Measurements from ENCODE around the gene PHF1. TPM values are rescaled to one million over a fixed set of nuclear protein-coding genes. Genes with fewer than 3 reads are reported as not detected.

PHF1 gene
- total and polyA plus RNA-seq, 2 experiments from 2014 or later, result 24.5 to 44.9 TPM

DNA sequence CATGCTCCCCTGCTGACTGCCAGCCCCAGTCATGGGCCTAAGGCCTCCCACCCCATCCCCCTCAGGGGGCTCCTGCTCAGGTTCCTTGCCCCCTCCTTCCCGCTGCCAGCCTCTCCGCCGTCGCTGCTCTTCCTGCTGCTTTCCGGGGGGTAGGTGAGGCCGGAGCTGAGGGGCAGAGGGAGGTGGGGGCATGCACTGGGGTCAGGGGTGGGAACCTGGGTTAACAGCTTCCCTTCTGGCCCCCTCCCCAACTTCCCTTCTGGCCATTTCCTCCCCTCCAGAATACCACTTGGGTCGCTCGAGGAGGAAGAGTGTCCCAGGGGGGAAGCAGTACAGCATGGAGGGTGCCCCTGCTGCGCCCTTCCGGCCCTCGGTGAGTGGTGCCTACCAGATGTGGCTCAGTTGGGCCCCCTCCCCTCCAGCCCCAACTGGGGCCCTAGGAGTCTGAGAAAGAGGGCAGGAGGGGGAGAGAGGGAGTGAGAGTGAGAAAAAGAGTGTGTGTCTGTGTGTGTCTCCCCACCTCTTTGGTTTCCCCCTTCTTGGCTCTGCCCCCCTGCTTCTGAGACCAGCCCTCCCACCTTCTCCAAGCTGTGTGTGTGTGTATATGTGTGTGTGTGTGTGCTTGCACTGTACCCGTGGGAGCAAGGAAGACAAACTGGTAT is 21.2 kb downstream of the PHF1 start:
- H3K4me3 ChIP-seq, result no peak overlapping the region
- no peaks in the 10 kb centered on the region for H4K20me1 ChIP-seq (ENCODE audit: insufficient read depth)
- peaks cover 10% of the 10 kb centered on the region; the same call in 1 of the 2 replicates for H3K4me1 ChIP-seq (ENCODE audit: insufficient read depth)
- DNase-seq, result no peak
- no peak for TF ChIP-seq EZH2phosphoT487 (IDR thresholded peaks at IDR 0.05; ENCODE audit: insufficient read depth, low read depth)
- no peak for TF ChIP-seq EZH2 (IDR thresholded peaks at IDR 0.05; ENCODE audit: insufficient read depth, poor library complexity, severe bottlenecking)
- no peaks in the 10 kb centered on the region; the same call in 1 of the 2 replicates for H3K36me3 ChIP-seq (ENCODE audit: low read depth)
- 75 to 83% methylated on average over 5 to 12 of the region's 12 CpGs for WGBS, 2 experiments (ENCODE audit: low coverage in 1 of 2, low lambda C conversion rate in 2 of 2, missing lambda C conversion rate in 2 of 2)
- H2AFZ ChIP-seq, result no peak overlapping the region
- H3K4me2 ChIP-seq (ENCODE audit: unreplicated experiment), result no peak overlapping the region
- in situ Hi-C loops (cut with MboI), result no loop called here
- H3K27ac ChIP-seq, result no peak overlapping the region
- H3F3A ChIP-seq (ENCODE audit: insufficient read depth), result peaks cover 15% of the 10 kb centered on the region
- H3K79me2 ChIP-seq (ENCODE audit: insufficient read depth), result peaks cover 42% of the 10 kb centered on the region
- H3K9me2 ChIP-seq (ENCODE audit: insufficient read depth), result no peaks in the 10 kb centered on the region
- H3K9ac ChIP-seq, result no peak overlapping the region
- no peaks in the 10 kb centered on the region for H3K27me3 ChIP-seq (replicated peaks; ENCODE audit: insufficient read depth)
- no peaks in the 10 kb centered on the region for H3K9me3 ChIP-seq (ENCODE audit: low read depth)

DNA sequence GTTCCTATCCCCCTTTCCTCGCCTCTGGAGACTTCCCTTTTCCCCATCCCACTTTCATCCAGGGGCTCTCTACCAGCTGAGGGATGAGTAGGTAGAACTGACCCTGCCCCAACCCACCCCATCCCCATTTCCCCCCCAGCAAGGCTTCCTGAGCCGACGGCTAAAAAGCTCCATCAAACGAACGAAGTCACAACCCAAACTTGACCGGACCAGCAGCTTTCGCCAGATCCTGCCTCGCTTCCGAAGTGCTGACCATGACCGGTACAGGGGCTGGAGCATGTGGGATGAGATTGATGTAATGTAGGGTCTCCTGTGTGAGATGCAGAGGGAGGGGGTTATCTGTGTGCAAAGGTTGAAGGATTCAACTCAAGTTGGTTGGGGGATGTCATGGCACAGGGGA is 21.7 kb downstream of the PHF1 start:
- H3K4me3 ChIP-seq, result no peak overlapping the region
- H3F3A ChIP-seq (ENCODE audit: insufficient read depth), result peaks cover 12% of the 10 kb centered on the region; the same call in 1 of the 2 replicates
- no peak for TF ChIP-seq EZH2 (IDR thresholded peaks at IDR 0.05; ENCODE audit: insufficient read depth, poor library complexity, severe bottlenecking)
- TF ChIP-seq EZH2phosphoT487 (IDR thresholded peaks at IDR 0.05; ENCODE audit: insufficient read depth, low read depth), result no peak
- no peaks in the 10 kb centered on the region for H3K9me2 ChIP-seq (ENCODE audit: insufficient read depth)
- no peak overlapping the region for H2AFZ ChIP-seq
- in situ Hi-C loops (cut with MboI), result no loop called here
- no peak overlapping the region for H3K4me2 ChIP-seq (ENCODE audit: unreplicated experiment)
- H3K79me2 ChIP-seq (ENCODE audit: insufficient read depth), result peaks cover 36% of the 10 kb centered on the region
- no peak overlapping the region for H3K27ac ChIP-seq
- 89 to 90% methylated on average over 8 to 10 of the region's 10 CpGs for WGBS, 2 experiments (ENCODE audit: low coverage in 1 of 2, low lambda C conversion rate in 2 of 2, missing lambda C conversion rate in 2 of 2)
- H4K20me1 ChIP-seq (ENCODE audit: insufficient read depth), result no peaks in the 10 kb centered on the region
- no peaks in the 10 kb centered on the region for H3K27me3 ChIP-seq (replicated peaks; ENCODE audit: insufficient read depth)
- H3K36me3 ChIP-seq (ENCODE audit: low read depth), result no peaks in the 10 kb centered on the region; the same call in 1 of the 2 replicates
- H3K4me1 ChIP-seq (ENCODE audit: insufficient read depth), result peaks cover 7% of the 10 kb centered on the region; the same call in 1 of the 2 replicates
- no peak for DNase-seq
- no peak overlapping the region for H3K9ac ChIP-seq
- H3K9me3 ChIP-seq (ENCODE audit: low read depth), result no peaks in the 10 kb centered on the region

DNA sequence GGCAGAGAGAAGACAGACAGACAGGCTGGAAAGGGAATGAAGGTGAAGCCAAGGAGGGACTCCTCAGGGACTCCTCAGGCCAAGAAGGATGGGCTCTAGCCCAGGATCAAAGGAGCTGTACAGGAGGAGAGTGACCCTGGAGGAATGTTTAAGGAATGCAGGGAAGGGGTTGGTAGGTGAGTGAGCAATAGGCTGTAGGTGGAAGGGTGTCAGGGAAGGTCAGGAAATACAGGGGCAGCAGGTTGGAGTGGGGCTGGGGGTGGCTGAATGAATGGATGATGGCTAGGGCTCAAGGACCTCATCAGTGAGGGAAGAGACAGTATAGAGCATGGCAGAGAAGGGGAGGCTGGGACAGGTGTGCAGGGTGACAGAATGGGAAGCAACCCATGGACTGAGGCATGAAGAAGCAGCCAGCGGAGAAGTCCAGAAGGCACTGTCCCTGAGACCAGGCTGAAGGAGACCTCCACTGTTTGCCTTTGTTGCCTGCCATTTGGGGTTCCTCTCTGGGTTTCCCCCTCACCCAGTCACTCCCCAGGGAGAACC is 22.3 kb downstream of the PHF1 start:
- Histone ChIP-seq H3K4me2 (ENCODE audit: unreplicated experiment) (no peak overlapping the region), H3K9me2 (ENCODE audit: insufficient read depth) (no peaks in the 10 kb centered on the region), H3K9me3 (ENCODE audit: low read depth) (no peaks in the 10 kb centered on the region), H2AFZ (no peak overlapping the region), H3K9ac (no peak overlapping the region), H3K27ac (no peak overlapping the region), H3K4me1 (ENCODE audit: insufficient read depth) (peaks cover 7% of the 10 kb centered on the region; the same call in 1 of the 2 replicates), H3K27me3 (replicated peaks; ENCODE audit: insufficient read depth) (no peaks in the 10 kb centered on the region), H3F3A (ENCODE audit: insufficient read depth) (peaks cover 12% of the 10 kb centered on the region; the same call in 1 of the 2 replicates), H3K79me2 (ENCODE audit: insufficient read depth) (peaks cover 35% of the 10 kb centered on the region), H4K20me1 (ENCODE audit: insufficient read depth) (no peaks in the 10 kb centered on the region), H3K4me3 (no peak overlapping the region), H3K36me3 (ENCODE audit: low read depth) (peaks cover under 1% of the 10 kb centered on the region; the same call in 1 of the 2 replicates)
- TF ChIP-seq EZH2phosphoT487 (IDR thresholded peaks at IDR 0.05; ENCODE audit: insufficient read depth, low read depth), result no peak
- no peak for TF ChIP-seq EZH2 (IDR thresholded peaks at IDR 0.05; ENCODE audit: insufficient read depth, poor library complexity, severe bottlenecking)
- DNase-seq, result no peak
- in situ Hi-C loops (cut with MboI), result no loop called here
- WGBS, 2 experiments (ENCODE audit: low coverage in 1 of 2, low lambda C conversion rate in 2 of 2, missing lambda C conversion rate in 2 of 2), result 92 to 95% methylated on average over 1 of the region's 1 CpG

DNA sequence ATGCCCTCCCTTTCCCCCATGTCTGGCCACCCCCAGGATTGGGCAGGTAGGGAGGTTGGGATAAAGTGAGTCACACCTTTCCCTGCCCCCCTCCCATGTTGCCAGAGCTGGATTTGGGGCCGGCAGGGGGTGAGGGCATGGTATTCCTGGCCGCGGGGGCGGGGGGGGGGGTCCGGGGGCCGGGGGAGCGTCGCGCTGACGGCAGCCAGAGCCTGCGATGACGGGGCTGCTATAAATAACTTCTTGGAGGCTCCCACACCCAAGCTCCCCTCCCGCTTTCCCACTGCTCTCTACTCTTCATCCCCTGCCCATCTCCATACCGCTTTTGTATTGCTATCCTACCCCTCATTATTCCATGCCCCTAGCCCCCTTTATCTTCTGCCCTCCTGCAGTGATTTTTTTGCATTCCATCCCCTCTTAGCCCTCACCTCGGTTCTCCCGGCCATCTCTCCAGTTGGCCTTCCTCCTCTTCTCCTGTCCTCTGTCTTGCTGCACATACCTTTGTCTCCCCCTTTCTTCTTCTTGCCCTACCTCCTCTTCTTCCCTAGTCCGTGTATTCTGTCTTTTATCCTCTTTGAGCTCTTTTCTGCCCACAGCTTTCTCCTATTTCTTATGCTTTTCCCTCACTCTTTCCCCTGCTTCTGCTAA is 22.9 kb downstream of the PHF1 start:
- H3K4me2 ChIP-seq (ENCODE audit: unreplicated experiment), result no peak overlapping the region
- peaks cover 6% of the 10 kb centered on the region; the same call in 1 of the 2 replicates for H3K36me3 ChIP-seq (ENCODE audit: low read depth)
- H3F3A ChIP-seq (ENCODE audit: insufficient read depth), result peaks cover 9% of the 10 kb centered on the region; the same call in 1 of the 2 replicates
- TF ChIP-seq EZH2phosphoT487 (IDR thresholded peaks at IDR 0.05; ENCODE audit: insufficient read depth, low read depth), result no peak
- no peak for TF ChIP-seq EZH2 (IDR thresholded peaks at IDR 0.05; ENCODE audit: insufficient read depth, poor library complexity, severe bottlenecking)
- in situ Hi-C loops (cut with MboI), result no loop called here
- H3K9me2 ChIP-seq (ENCODE audit: insufficient read depth), result no peaks in the 10 kb centered on the region
- no peak overlapping the region for H3K9ac ChIP-seq
- H2AFZ ChIP-seq, result no peak overlapping the region
- 72 to 83% methylated on average over 5 to 7 of the region's 17 CpGs for WGBS, 2 experiments (ENCODE audit: low coverage in 1 of 2, low lambda C conversion rate in 2 of 2, missing lambda C conversion rate in 2 of 2)
- no peaks in the 10 kb centered on the region for H3K9me3 ChIP-seq (ENCODE audit: low read depth)
- H3K27ac ChIP-seq, result no peak overlapping the region
- no peak overlapping the region for H3K4me3 ChIP-seq
- H3K4me1 ChIP-seq (ENCODE audit: insufficient read depth), result peaks cover 3% of the 10 kb centered on the region; the same call in 1 of the 2 replicates
- H4K20me1 ChIP-seq (ENCODE audit: insufficient read depth), result no peaks in the 10 kb centered on the region
- DNase-seq, result no peak
- peaks cover 30% of the 10 kb centered on the region for H3K79me2 ChIP-seq (ENCODE audit: insufficient read depth)
- no peaks in the 10 kb centered on the region for H3K27me3 ChIP-seq (replicated peaks; ENCODE audit: insufficient read depth)
